Coronary artery (tissue), 2 donors: ENCODE measurements around the gene RCOR1.

Experiments used
- DNase-seq: peaks from one replicate; pipeline ENCODE4 v3.0.0-alpha.2; 2017; ENCODE audit warnings: low spot score
- H3K27ac ChIP-seq, 2 donors: fragments of 200-600 bp; sonication (generic); one replicate each; pipeline ENCODE4 v1.5.1; 2016 to 2019
- H3K4me3 ChIP-seq: fragments of 200-600 bp; sonication (generic); 2 replicates; pipeline ENCODE4 v1.5.1; 2016; ENCODE audit warnings: mild to moderate bottlenecking, moderate library complexity
- CTCF ChIP-seq: fragments of 200-600 bp; sonication (generic); IDR thresholded peaks from one replicate; pipeline ENCODE4 v1.5.1; 2019; ENCODE audit warnings: antibody characterized with exemption

The RCOR1 gene

DNA sequence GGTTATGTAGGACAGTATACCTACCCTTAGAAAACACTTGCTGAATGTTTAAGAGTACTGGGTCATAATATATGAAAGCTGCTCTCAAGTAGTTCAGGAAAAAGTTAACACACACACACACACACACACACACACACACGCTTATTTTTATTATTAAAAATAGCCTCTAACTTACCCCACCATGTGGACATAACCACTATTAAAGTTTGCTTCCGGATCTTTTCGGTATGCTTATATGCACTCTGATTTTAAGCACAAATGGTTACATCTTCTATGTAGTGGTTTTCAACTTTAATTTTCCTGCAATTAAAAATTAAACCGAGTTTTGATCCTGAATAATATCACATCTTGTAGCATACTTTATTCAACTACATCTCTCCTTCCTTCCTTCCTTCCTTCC lies 99.9 kb downstream of the RCOR1 start:
- DNase-seq: no peak
- H3K4me3 ChIP-seq: no peak overlapping the region
- TF ChIP-seq CTCF: no peak
- H3K27ac ChIP-seq: no peak overlapping the region

GRCh38 chr14:102693006-102693755 lies 100.7 kb downstream of the RCOR1 start:
- H3K4me3 ChIP-seq: no peak overlapping the region
- no peak for TF ChIP-seq CTCF
- no peak overlapping the region for H3K27ac ChIP-seq
- no peak for DNase-seq

GRCh38 chr14:102694530-102695166 lies 102.2 kb downstream of the RCOR1 start:
- TF ChIP-seq CTCF: peak; percentile 46
- H3K27ac ChIP-seq: no peak overlapping the region
- no peak overlapping the region for H3K4me3 ChIP-seq
- DNase-seq: no peak

DNA sequence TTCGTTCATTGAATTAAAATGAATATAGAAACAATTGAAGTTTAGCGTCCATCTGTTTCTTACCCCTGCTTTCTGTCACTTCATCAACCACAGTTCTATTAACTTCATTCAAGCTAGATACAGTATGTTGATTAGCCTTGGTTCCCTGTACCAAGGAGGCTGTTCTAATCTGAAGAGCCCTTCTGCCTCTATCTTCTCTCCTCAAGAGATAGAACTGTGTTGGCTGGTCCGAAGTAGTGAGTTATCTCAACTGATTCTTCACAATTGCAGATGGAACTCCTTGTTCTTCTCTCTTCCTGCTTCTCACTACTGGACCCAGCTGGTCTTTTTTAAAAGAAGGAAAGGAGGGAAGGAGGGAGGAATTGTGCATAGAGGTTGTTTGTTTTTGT lies 102.7 kb downstream of the RCOR1 start:
- Histone ChIP-seq H3K27ac (no peak overlapping the region), H3K4me3 (no peak overlapping the region)
- no peak for TF ChIP-seq CTCF
- no peak for DNase-seq

- Histone ChIP-seq H3K27ac (no peak overlapping the region), H3K4me3 (no peak overlapping the region)
- no peak for DNase-seq
- TF ChIP-seq CTCF: no peak
These were observed 103.9 kb downstream of the RCOR1 start for GRCh38 chr14:102696332-102696731.

DNA sequence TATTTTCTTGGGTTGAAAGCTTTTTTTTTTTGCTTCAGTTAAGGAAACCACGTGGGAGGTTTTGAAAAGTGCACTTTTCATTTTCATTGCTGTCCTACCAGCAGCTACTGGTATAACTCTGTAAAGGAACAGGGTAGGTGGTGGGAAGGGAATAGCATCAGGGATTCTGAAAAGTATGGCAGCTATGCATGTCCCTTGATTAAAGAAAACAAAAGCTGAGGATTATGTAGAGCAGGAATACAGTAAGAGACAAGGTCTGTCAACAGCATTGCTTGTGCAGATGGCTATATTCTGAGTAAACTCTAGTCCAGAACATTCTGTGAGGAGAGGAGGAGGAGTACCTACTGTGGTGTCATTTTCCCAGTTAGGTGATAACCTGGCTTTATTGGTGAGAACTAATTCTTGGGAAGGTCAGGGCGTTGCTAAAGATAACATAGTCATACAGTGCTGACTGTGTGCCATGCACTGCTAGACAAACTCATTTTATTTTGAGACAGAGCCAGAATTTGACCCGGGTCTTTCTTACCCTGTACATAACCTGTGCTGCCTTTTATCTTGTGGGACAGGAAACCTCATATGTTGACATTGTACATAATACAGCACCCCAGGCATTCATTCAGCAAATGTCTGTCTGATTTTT lies 104.5 kb downstream of the RCOR1 start:
- DNase-seq: no peak
- Histone ChIP-seq H3K4me3 (no peak overlapping the region), H3K27ac (no peak overlapping the region)
- TF ChIP-seq CTCF: no peak
